CD4-positive, alpha-beta T cell treated with Interleukin-6 at 100 ng/mL for 8 hours (primary cell): ENCODE data around the gene CHMP5.

Experiments
- DNase-seq: peaks from one replicate; pipeline ENCODE4 v3.0.0-alpha.2; 2020; ENCODE audit warnings: mixed read lengths, low spot score

Gene CHMP5

DNA sequence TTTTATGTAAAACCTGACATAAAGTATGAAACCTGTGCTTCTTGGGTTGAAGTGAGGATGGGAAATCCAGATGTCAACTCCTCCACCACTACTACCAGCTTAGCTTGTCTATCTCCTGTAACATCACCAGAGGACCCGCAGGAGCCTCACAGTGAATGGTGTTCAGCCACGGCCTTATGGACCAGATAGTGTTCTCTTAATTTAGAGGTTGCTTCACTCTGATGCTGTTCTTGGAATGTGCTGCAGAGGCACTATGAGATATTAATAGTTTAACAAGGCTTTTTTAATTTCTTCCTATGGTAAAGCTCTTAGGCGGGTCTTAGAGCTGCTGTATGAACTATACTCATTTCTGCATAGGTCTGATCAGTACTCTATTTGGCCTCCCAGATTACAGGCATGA, 53.4 kb downstream of the CHMP5 start:
- no peak for DNase-seq

DNA sequence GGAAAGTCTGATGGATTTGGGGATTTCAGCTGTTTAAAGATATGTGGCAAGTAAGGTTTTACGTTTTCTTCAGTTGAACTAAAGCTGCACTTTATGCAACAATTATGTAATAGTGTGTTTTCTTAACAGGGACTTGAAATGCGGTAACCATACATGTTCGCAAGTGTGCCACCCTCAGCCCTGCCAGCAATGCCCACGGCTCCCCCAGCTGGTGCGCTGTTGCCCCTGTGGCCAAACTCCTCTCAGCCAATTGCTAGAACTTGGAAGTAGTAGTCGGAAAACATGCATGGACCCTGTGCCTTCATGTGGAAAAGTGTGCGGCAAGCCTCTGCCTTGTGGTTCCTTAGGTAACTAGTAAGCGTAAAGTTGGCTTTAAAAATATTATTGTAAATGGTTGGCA, 53.9 kb downstream of the CHMP5 start:
- no peak for DNase-seq

DNA sequence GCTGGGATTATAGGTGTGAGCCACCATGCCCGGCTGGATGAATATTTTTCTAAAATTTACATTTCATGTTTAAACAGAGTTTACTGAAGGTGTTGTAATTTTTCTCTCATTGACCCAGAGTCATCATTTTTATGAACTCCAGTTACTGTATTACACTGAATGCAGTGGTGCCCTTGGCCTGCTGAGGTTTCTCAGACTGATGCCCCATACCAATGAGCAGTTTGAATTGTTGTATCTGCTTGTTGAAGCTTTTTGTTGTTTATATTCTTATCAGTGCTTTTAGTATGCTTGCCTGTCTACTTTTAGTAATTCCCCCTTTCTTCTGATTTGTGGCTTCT, 55.4 kb downstream of the CHMP5 start:
- no peak for DNase-seq

DNA sequence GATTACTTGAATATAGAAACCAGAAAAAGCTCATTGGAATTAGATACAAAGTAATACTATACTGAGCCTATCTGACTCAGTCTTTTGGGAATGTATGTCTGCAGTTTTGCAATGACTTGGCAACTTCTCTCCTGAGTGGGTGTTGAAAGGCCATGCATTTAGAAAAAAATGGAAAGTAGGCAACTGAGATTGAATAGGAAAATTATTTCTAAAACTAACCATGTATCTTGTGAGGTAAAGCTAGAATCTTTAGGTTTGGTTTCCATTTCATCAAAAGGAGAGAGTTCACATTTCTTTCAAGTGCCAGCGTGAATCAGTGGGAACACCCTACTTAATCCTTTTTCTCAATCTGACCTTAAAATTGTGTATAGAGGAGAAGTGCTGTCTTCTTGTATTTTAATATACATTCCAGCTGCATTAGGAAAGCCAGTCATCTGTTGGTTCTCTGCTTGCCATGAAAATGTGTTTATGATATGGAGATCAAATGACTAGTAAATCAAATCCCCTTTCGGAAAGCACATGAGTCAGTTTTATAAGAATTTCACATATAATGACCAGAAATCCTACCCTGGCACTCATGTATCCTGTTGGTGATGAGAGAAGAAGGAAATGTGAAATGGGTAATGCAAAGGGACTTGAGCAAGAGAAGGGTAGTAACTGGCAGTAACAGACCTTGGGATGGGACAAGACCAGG, 55.9 kb downstream of the CHMP5 start:
- no peak for DNase-seq

DNA sequence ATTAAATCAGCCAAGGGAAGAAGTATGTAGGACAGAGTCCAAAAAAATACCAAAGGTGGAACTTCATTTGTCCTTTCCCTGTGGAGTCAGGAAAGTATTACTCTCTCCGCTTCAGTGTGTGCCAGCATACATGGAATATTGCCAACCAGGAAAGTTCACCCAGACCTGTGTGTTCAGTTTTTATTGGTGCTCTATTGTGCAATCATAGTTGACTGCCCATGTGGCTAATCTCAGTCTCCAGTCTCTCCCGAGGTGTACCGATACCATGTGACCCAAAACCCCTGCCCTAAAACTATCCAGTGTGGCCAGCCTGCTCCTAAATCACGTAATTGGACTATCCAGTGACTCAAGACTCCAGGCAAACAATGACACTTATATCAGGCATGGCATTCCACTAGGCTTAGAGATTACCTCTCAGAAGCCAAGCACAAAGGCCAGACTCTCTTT, 64.3 kb downstream of the CHMP5 start:
- no peak for DNase-seq

DNA sequence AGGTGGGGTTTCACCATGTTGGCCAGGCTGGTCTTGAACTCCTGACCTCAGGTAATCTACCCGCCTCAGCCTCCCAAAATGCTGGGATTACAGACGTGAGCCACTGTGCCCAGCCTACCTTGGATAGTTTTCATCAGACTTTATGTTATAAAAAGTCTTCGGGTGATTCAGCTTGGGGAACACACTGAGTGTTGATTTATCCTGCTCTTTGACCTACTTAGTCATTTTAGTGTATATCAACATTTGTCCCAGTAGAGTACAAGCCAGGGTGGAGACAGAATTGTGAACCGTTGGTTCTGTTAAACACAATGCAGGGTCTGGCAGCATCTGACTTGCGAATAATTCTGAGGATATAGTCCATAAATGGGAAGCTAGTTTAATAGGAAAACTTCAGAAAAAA, 65.1 kb downstream of the CHMP5 start:
- no peak for DNase-seq

DNA sequence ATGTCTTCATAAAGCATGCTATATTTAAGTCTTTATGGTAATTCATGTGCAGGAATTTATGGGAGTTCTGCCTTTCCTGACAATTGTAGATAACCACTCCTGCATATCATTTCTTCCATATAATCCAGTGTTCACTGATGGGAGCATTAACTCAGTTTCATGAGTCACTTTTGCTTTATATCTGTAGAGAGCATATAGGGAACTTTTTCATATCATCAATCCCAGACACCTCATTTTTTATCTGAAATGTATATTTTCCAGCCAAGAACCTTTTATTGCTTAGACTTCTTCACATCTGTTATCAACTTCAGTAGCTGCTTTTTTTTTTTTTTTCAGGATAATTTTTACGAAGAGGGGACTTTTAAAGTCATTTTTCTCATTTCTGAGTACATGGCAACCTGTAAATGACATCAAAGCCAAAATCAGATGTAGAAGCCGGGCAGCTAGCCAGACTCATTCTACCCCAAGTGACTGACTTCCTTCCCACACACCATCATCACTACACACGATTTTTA, 66.6 kb downstream of the CHMP5 start:
- no peak for DNase-seq
